Stomach (tissue), 4 donors: ENCODE data around the gene RABGAP1L.

Experiments
- EP300 ChIP-seq: sonication (generic); formaldehyde crosslinking; IDR thresholded peaks from one replicate; pipeline ENCODE4 v1.6.1; 2017; ENCODE audit warnings: antibody characterized with exemption
- POLR2A ChIP-seq, 4 donors: fragments of 450-650 bp; IDR thresholded peaks; one replicate each; pipeline ENCODE4 v1.6.1; 2016; ENCODE audit warnings: antibody characterized with exemption in 4 of 4, control low read depth in 2 of 4, mild to moderate bottlenecking in 1 of 4, moderate library complexity in 1 of 4
- POLR2AphosphoS5 ChIP-seq, 3 donors: sonication (generic); formaldehyde crosslinking; IDR thresholded peaks; one replicate each; pipeline ENCODE4 v1.6.1; 2016; ENCODE audit warnings: antibody characterized with exemption in 3 of 3
- TF ChIP-seq, protein P1 (sequence below), 7 experiments: fragments of 450-650 bp in 4 of 7; fragments of 200-600 bp in 3 of 7; sonication (generic) in 3 of 7; IDR thresholded peaks; one replicate each; pipeline ENCODE4 v1.5.1; 2016 to 2019; ENCODE audit warnings: antibody characterized with exemption in 7 of 7, control low read depth in 2 of 7, mild to moderate bottlenecking in 1 of 7

DNA sequence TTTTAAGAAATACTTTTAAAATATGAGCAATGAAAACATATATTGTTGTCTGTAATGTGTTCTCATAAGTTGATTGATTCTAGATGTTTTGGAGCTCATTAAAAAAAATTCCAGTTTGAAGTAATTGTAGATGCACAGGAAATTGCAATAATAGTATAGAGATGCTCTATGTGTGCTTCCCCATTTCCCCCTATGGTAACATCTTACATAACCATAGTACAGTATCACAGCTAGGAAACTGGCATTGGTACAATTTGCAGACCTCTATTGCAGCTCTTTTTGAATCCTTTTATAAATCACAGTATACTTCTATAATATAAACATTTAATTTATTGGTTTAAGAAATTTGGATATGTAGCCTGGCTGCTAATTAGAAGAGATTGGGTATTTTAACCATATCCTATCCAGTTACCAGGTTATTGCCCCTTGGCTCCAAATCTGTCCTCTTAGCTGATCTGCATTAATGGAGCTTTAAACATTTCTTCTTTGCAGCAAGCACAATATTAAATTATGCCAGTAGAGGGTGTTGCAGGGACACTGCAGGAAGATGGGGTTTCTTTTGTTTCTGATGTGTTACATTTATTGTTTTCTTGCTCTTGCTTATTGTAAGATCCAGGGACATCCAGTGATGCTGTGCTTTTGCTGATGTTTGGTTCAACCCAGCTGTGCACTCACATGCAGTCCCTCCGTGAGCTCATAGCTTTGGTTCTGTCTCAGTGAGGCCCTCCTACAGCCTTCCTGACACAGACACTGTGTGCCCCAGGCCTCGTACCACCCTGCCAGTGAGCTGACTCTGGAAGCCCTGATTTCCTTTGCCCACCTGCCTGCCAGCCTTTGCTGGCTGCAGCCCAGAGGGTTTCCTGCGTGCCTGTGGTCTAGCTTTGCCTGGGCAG lies 103.3 kb downstream of the RABGAP1L start:
- TF ChIP-seq POLR2AphosphoS5 (IDR thresholded peaks at IDR 0.05), result no peak
- TF ChIP-seq, protein P1, sequence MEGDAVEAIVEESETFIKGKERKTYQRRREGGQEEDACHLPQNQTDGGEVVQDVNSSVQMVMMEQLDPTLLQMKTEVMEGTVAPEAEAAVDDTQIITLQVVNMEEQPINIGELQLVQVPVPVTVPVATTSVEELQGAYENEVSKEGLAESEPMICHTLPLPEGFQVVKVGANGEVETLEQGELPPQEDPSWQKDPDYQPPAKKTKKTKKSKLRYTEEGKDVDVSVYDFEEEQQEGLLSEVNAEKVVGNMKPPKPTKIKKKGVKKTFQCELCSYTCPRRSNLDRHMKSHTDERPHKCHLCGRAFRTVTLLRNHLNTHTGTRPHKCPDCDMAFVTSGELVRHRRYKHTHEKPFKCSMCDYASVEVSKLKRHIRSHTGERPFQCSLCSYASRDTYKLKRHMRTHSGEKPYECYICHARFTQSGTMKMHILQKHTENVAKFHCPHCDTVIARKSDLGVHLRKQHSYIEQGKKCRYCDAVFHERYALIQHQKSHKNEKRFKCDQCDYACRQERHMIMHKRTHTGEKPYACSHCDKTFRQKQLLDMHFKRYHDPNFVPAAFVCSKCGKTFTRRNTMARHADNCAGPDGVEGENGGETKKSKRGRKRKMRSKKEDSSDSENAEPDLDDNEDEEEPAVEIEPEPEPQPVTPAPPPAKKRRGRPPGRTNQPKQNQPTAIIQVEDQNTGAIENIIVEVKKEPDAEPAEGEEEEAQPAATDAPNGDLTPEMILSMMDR (IDR thresholded peaks at IDR 0.05), result peak in 5 of 7 experiments; percentile 43 to 52 (median 50)
- no peak for TF ChIP-seq POLR2A (IDR thresholded peaks at IDR 0.05)
- no peak for TF ChIP-seq EP300
